ENCODE data around the gene CACNA2D1. TPM values are rescaled to one million over a fixed set of nuclear protein-coding genes. Genes with fewer than 3 reads are reported as not detected.

Gene CACNA2D1
- total RNA-seq, 1 donor from 2014 or later = 1.5 TPM

DNA sequence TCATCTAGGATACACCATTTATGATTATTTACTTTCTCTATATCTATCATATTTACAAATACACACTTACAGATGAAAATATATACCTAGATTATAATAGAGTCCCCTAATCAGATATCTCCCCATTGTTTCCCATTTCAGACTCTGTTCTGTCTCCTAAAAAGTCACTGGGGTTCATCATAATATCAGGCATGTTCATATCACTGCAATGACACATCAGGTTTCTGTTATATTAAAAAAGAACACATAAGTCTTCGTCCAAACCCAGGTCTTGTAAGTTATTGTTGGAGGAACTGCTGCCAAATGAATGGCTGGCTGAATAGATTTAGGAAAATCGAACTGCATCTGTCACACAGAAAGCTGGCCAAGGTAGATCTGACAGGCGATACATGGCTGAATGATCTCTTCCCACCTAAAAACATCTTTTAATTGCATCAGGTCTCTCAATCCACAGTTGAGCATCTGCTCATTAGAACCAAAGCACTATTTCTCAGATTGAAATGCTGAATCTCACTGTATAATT is 178.7 kb downstream of the CACNA2D1 start:
- Histone ChIP-seq H4K20me1 (ENCODE audit: low read depth) (no peaks in the 10 kb centered on the region), H2AFZ (replicated peaks) (no peak overlapping the region), H3K27me3 (no peaks in the 10 kb centered on the region), H3K4me2 (no peak overlapping the region), H3K27ac (no peak overlapping the region), H3K9me3 (ENCODE audit: low read depth) (no peaks in the 10 kb centered on the region), H3K4me1 (no peaks in the 10 kb centered on the region), H3K79me2 (ENCODE audit: low read depth) (no peaks in the 10 kb centered on the region), H3K9ac (no peak overlapping the region), H3K4me3 (no peak overlapping the region), H3F3A (ENCODE audit: low read depth) (no peaks in the 10 kb centered on the region), H3K36me3 (no peaks in the 10 kb centered on the region)
- no peaks in the 10 kb centered on the region for H3K27me3 Mint-ChIP-seq (ENCODE audit: insufficient read depth, low read depth)
- no peak for TF ChIP-seq EZH2phosphoT487 (IDR thresholded peaks at IDR 0.05)
- TF ChIP-seq, protein P1, sequence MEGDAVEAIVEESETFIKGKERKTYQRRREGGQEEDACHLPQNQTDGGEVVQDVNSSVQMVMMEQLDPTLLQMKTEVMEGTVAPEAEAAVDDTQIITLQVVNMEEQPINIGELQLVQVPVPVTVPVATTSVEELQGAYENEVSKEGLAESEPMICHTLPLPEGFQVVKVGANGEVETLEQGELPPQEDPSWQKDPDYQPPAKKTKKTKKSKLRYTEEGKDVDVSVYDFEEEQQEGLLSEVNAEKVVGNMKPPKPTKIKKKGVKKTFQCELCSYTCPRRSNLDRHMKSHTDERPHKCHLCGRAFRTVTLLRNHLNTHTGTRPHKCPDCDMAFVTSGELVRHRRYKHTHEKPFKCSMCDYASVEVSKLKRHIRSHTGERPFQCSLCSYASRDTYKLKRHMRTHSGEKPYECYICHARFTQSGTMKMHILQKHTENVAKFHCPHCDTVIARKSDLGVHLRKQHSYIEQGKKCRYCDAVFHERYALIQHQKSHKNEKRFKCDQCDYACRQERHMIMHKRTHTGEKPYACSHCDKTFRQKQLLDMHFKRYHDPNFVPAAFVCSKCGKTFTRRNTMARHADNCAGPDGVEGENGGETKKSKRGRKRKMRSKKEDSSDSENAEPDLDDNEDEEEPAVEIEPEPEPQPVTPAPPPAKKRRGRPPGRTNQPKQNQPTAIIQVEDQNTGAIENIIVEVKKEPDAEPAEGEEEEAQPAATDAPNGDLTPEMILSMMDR (IDR thresholded peaks at IDR 0.05) = no peak
- TF ChIP-seq EZH2 (IDR thresholded peaks at IDR 0.05) = no peak
- H3K27ac Mint-ChIP-seq = no peak overlapping the region
- no peaks in the 10 kb centered on the region for H3K9me3 Mint-ChIP-seq
- peaks cover 6% of the 10 kb centered on the region for H3K36me3 Mint-ChIP-seq
- DNase-seq (ENCODE audit: low spot score) = no peak
- no peak overlapping the region for H3K4me3 Mint-ChIP-seq
- peaks cover 15% of the 10 kb centered on the region for H3K4me1 Mint-ChIP-seq

DNA sequence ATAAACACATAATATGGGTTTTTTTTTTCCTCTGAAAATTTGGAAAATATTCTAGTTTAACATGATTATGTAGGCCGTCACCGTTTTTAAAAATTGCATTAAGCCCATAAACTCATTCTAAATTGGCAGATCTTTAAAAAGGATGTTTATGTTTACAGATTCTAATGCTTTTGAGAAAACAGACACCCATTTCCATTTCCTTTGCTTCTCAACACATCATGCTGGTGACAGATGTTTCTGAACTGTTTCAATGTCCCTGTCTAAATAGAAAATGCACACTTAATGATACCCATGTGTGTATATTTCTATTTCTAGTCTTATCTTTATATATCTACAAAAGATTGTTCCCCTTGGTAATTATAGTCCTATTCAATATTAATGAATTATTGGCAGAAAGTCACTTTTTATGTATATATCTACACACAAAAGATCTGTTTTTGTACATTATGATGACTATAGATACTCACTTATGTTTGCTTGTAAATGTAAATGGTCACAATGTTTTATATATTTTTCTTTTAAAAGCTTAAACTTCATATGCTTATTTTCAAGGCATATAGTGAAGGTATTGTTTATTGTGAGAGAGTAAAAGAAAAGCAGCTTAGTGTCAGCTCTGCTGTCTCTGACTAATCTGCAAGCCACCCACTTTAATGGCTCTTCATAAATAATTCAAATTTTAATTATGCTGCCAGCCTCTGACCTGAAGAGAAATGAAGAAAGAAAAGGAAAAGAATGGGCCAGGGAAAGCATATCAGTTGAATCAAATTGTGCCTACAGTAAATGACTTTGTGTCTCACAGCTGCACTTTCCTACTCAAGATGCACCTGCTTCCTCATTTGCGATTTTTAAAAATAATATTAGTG is 179.4 kb downstream of the CACNA2D1 start:
- peaks cover 15% of the 10 kb centered on the region for H3K4me1 Mint-ChIP-seq
- Histone ChIP-seq H3K27me3 (no peaks in the 10 kb centered on the region), H3K4me3 (no peak overlapping the region), H3K36me3 (no peaks in the 10 kb centered on the region), H3K79me2 (ENCODE audit: low read depth) (no peaks in the 10 kb centered on the region), H2AFZ (replicated peaks) (no peak overlapping the region), H3K4me2 (no peak overlapping the region), H3F3A (ENCODE audit: low read depth) (no peaks in the 10 kb centered on the region), H3K9ac (no peak overlapping the region), H4K20me1 (ENCODE audit: low read depth) (no peaks in the 10 kb centered on the region), H3K4me1 (no peaks in the 10 kb centered on the region), H3K9me3 (ENCODE audit: low read depth) (no peaks in the 10 kb centered on the region), H3K27ac (no peak overlapping the region)
- no peak overlapping the region for H3K27ac Mint-ChIP-seq
- H3K9me3 Mint-ChIP-seq = no peaks in the 10 kb centered on the region
- DNase-seq (ENCODE audit: low spot score) = no peak
- TF ChIP-seq EZH2 (IDR thresholded peaks at IDR 0.05) = no peak
- no peak for TF ChIP-seq EZH2phosphoT487 (IDR thresholded peaks at IDR 0.05)
- TF ChIP-seq, protein P1 (IDR thresholded peaks at IDR 0.05) = no peak
- H3K36me3 Mint-ChIP-seq = peaks cover 6% of the 10 kb centered on the region
- no peaks in the 10 kb centered on the region for H3K27me3 Mint-ChIP-seq (ENCODE audit: insufficient read depth, low read depth)
- H3K4me3 Mint-ChIP-seq = no peak overlapping the region

DNA sequence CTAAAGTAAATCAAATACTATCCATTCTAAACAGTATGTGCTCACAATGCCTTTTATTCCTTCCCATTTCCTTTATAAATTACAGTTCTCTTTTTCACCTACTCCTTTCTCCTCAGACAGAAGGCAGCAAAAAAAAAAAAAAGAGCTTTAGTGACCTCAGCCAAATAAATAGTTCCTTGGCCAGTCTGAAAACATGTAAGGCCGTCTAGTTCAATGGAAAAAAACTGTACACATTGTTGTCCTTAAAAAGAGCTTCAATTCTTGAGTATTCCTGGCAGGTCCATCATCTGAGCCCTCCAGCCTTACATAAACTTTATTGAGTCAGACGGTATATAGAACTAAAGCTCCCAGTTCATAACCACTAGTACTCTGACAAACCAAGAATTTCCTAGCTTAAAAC is 185.4 kb downstream of the CACNA2D1 start:
- peaks cover 10% of the 10 kb centered on the region for H3K36me3 Mint-ChIP-seq
- no peak overlapping the region for H3K4me3 ChIP-seq
- TF ChIP-seq, protein P1 (IDR thresholded peaks at IDR 0.05) = no peak
- no peak for TF ChIP-seq EZH2phosphoT487 (IDR thresholded peaks at IDR 0.05)
- TF ChIP-seq EZH2 (IDR thresholded peaks at IDR 0.05) = no peak
- no peaks in the 10 kb centered on the region for H3K79me2 ChIP-seq (ENCODE audit: low read depth)
- no peaks in the 10 kb centered on the region for H4K20me1 ChIP-seq (ENCODE audit: low read depth)
- no peaks in the 10 kb centered on the region for H3K4me1 Mint-ChIP-seq
- no peak overlapping the region for H3K27ac Mint-ChIP-seq
- no peak overlapping the region for H3K27ac ChIP-seq
- H3K4me2 ChIP-seq = no peak overlapping the region
- no peak for DNase-seq (ENCODE audit: low spot score)
- H3K36me3 ChIP-seq = no peaks in the 10 kb centered on the region
- H3K4me1 ChIP-seq = no peaks in the 10 kb centered on the region
- no peak overlapping the region for H3K4me3 Mint-ChIP-seq
- H3K9me3 ChIP-seq (ENCODE audit: low read depth) = no peaks in the 10 kb centered on the region
- no peaks in the 10 kb centered on the region for H3K27me3 Mint-ChIP-seq (ENCODE audit: insufficient read depth, low read depth)
- H3F3A ChIP-seq (ENCODE audit: low read depth) = no peaks in the 10 kb centered on the region
- no peaks in the 10 kb centered on the region for H3K9me3 Mint-ChIP-seq
- H2AFZ ChIP-seq (replicated peaks) = no peak overlapping the region
- H3K27me3 ChIP-seq = no peaks in the 10 kb centered on the region
- H3K9ac ChIP-seq = no peak overlapping the region

All from neural progenitor cell (in vitro differentiated cells).